PC-3 (cell line): ENCODE data around the gene PROSER2. TPM values are rescaled to one million over a fixed set of nuclear protein-coding genes. Genes with fewer than 3 reads are reported as not detected.

Source experiments
- ATAC-seq: fragments of 200-7000 bp; cut with Tn5 transposase; 2 replicates; pipeline ENCODE4 v1.9.1; 2020; ENCODE audit warnings: mild to moderate bottlenecking, moderate library complexity
- BruUV-seq: library from RNA; stranded (reverse); fragments of 400-500 nt; replicated peaks from 2 replicates; lab custom pipeline; 2021; lab: Mats Ljungman, UMichigan
- CTCF ChIA-PET: fragments of 300-600 bp; sonication (Branson Sonifier 250); formaldehyde crosslinking; loops from one replicate; lab custom pipeline; 2022; ENCODE audit warnings: antibody characterized with exemption; lab: Charles Lee
- POLR2A ChIA-PET: fragments of 300-600 bp; sonication (Branson Sonifier 250); formaldehyde crosslinking; loops from one replicate; lab custom pipeline; 2022; ENCODE audit warnings: antibody characterized with exemption; ENCODE audit not compliant: unreplicated experiment; lab: Charles Lee
- DNase-seq: peaks from one replicate; pipeline ENCODE4 v3.0.0-alpha.2; 2015
- H2AFZ ChIP-seq: fragments of 300-600 bp; sonication (generic); 2 replicates; pipeline ENCODE4 v1.6.0; 2016; ENCODE audit warnings: antibody characterized with exemption, low read length
- H3F3A ChIP-seq: fragments of 300-600 bp; sonication (generic); one replicate; pipeline ENCODE4 v1.6.0; 2017; ENCODE audit warnings: antibody characterized with exemption, low read length, control low read depth, mild to moderate bottlenecking; ENCODE audit not compliant: unreplicated experiment
- H3K27ac ChIP-seq: fragments of 300-600 bp; sonication (generic); 2 replicates; pipeline ENCODE4 v1.5.1; 2016; ENCODE audit warnings: mild to moderate bottlenecking, low read length
- H3K27me3 ChIP-seq: fragments of 300-600 bp; sonication (generic); 2 replicates; pipeline ENCODE4 v1.6.1; 2016; ENCODE audit warnings: low read length, mixed read lengths
- H3K36me3 ChIP-seq: fragments of 300-600 bp; sonication (generic); 2 replicates; pipeline ENCODE4 v1.6.1; 2016; ENCODE audit warnings: low read depth, mixed run types, low read length, mixed read lengths
- H3K4me1 ChIP-seq: fragments of 300-600 bp; sonication (generic); 2 replicates; pipeline ENCODE4 v1.5.1; 2016; ENCODE audit warnings: low read length; ENCODE audit not compliant: insufficient read depth
- H3K4me2 ChIP-seq: fragments of 300-600 bp; sonication (generic); 2 replicates; pipeline ENCODE4 v1.6.0; 2016; ENCODE audit warnings: low read length
- H3K4me3 ChIP-seq: fragments of 300-600 bp; sonication (generic); 2 replicates; pipeline ENCODE4 v1.5.1; 2016; ENCODE audit warnings: mild to moderate bottlenecking, low read length, mixed read lengths
- H3K79me2 ChIP-seq: fragments of 300-600 bp; sonication (generic); 2 replicates; pipeline ENCODE4 v1.6.1; 2017; ENCODE audit warnings: low read length, mixed read lengths
- H3K9ac ChIP-seq: fragments of 300-600 bp; sonication (generic); 2 replicates; pipeline ENCODE4 v1.6.0; 2016; ENCODE audit warnings: mild to moderate bottlenecking, low read length
- H3K9me2 ChIP-seq: fragments of 300-600 bp; sonication (generic); replicated peaks from 2 replicates; pipeline ENCODE4 v1.6.1; 2016; ENCODE audit warnings: mixed run types, low read length, mixed read lengths
- H3K9me3 ChIP-seq: fragments of 300-600 bp; sonication (generic); 2 replicates; pipeline ENCODE4 v1.6.1; 2016; ENCODE audit warnings: low read length, mixed read lengths
- H4K20me1 ChIP-seq: fragments of 300-600 bp; sonication (generic); 2 replicates; pipeline ENCODE4 v1.6.1; 2016; ENCODE audit warnings: low read length, mixed read lengths
- CTCF ChIP-seq: fragments of 300-600 bp; sonication (generic); conservative IDR thresholded peaks from 2 replicates; pipeline ENCODE4 v1.5.1; 2017; ENCODE audit warnings: antibody characterized with exemption, low read depth, mild to moderate bottlenecking, low read length
- EZH2 ChIP-seq: fragments of 300-600 bp; sonication (generic); IDR thresholded peaks from one replicate; pipeline ENCODE4 v1.6.1; 2017; ENCODE audit warnings: antibody characterized with exemption, mild to moderate bottlenecking, low read length; ENCODE audit not compliant: unreplicated experiment
- EZH2phosphoT487 ChIP-seq: fragments of 300-600 bp; sonication (generic); IDR thresholded peaks from 2 replicates; pipeline ENCODE4 v1.6.1; 2018; ENCODE audit warnings: mild to moderate bottlenecking, antibody characterized with exemption, low read length, borderline replicate concordance
- intact Hi-C: fragments of 100-400 bp; cut with micrococcal nuclease; formaldehyde crosslinking; loops from 2 replicates; pipeline ENCODE4 v1.9.0; 2023
- total RNA-seq: library from RNA; depleted of rRNA; stranded (reverse); fragments of >200 nt; gene quantifications from 2 replicates; pipeline ENCODE4 v1.2.3, GENCODE V29; 2014

The PROSER2 gene
- total RNA-seq, 1 experiment from 2014 or later, result 52.5 TPM

GRCh38 chr10:11856678-11857077 is 33.5 kb downstream of the PROSER2 start:
- no peaks in the 10 kb centered on the region for H3K27me3 ChIP-seq
- intact Hi-C loops, result no loop called here
- no peak overlapping the region for H3K4me3 ChIP-seq
- no TSS peak for BruUV-seq
- no peaks in the 10 kb centered on the region for H3F3A ChIP-seq
- H3K9ac ChIP-seq, result no peak overlapping the region
- H4K20me1 ChIP-seq, result no peaks in the 10 kb centered on the region
- H3K36me3 ChIP-seq, result peaks cover 8% of the 10 kb centered on the region; the same call in 1 of the 2 replicates
- no peaks in the 10 kb centered on the region for H3K4me1 ChIP-seq
- no peak overlapping the region for H3K4me2 ChIP-seq
- H3K9me3 ChIP-seq, result no peaks in the 10 kb centered on the region
- H2AFZ ChIP-seq, result no peak overlapping the region
- no peak for ATAC-seq
- H3K79me2 ChIP-seq, result peaks cover 30% of the 10 kb centered on the region; the same call in 1 of the 2 replicates
- ChIA-PET POLR2A (no interaction called here), CTCF (no interaction called here)
- no peak overlapping the region for H3K27ac ChIP-seq
- H3K9me2 ChIP-seq, result no peaks in the 10 kb centered on the region
- no peak for DNase-seq
- TF ChIP-seq EZH2 (no peak), CTCF (no peak), EZH2phosphoT487 (no peak)

- Histone ChIP-seq H3K9me2 (no peaks in the 10 kb centered on the region), H3K27ac (no peak overlapping the region), H3K79me2 (peaks cover 38% of the 10 kb centered on the region; the same call in 1 of the 2 replicates), H3K36me3 (peaks cover 8% of the 10 kb centered on the region; the same call in 1 of the 2 replicates), H3K9ac (no peak overlapping the region), H3K27me3 (no peaks in the 10 kb centered on the region), H4K20me1 (no peaks in the 10 kb centered on the region), H3K4me2 (no peak overlapping the region), H3K9me3 (no peaks in the 10 kb centered on the region), H3K4me3 (no peak overlapping the region), H3K4me1 (no peaks in the 10 kb centered on the region), H2AFZ (no peak overlapping the region), H3F3A (no peaks in the 10 kb centered on the region)
- ATAC-seq (no peak), DNase-seq (no peak)
- TF ChIP-seq EZH2 (no peak), CTCF (no peak), EZH2phosphoT487 (no peak)
- intact Hi-C loops, result no loop called here
- ChIA-PET CTCF (no interaction called here), POLR2A (no interaction called here)
- BruUV-seq, result no TSS peak
Measured at GRCh38 chr10:11858093-11858492, 34.9 kb downstream of the PROSER2 start.

GRCh38 chr10:11861341-11861740 is 38.2 kb downstream of the PROSER2 start:
- no peaks in the 10 kb centered on the region for H3F3A ChIP-seq

More at GRCh38 chr10:11861341-11861740, 38.2 kb downstream of the PROSER2 start:
- H3K36me3 ChIP-seq, result peaks cover 7% of the 10 kb centered on the region; the same call in 1 of the 2 replicates
- H3K9ac ChIP-seq, result no peak overlapping the region
- ChIA-PET POLR2A (no interaction called here), CTCF (no interaction called here)
- no peak overlapping the region for H3K4me2 ChIP-seq
- H3K27me3 ChIP-seq, result no peaks in the 10 kb centered on the region
- DNase-seq (no peak), ATAC-seq (no peak)
- H3K27ac ChIP-seq, result no peak overlapping the region
- H3K79me2 ChIP-seq, result peaks cover 27% of the 10 kb centered on the region; the same call in 1 of the 2 replicates
- TF ChIP-seq CTCF (no peak), EZH2phosphoT487 (no peak), EZH2 (no peak)
- no peaks in the 10 kb centered on the region for H3K9me2 ChIP-seq
- intact Hi-C loops, result no loop called here
- H3K4me3 ChIP-seq, result no peak overlapping the region
- H4K20me1 ChIP-seq, result no peaks in the 10 kb centered on the region
- no TSS peak for BruUV-seq
- no peaks in the 10 kb centered on the region for H3K9me3 ChIP-seq
- H2AFZ ChIP-seq, result no peak overlapping the region
- no peaks in the 10 kb centered on the region for H3K4me1 ChIP-seq
